GM21619 (cell line): ENCODE data around the gene CCDC138.

Experiments
- ATAC-seq: cut with Tn5 transposase; IDR thresholded peaks from one replicate; pipeline ENCODE4 v1.9.1; 2021; ENCODE audit not compliant: unreplicated experiment

The CCDC138 gene

DNA sequence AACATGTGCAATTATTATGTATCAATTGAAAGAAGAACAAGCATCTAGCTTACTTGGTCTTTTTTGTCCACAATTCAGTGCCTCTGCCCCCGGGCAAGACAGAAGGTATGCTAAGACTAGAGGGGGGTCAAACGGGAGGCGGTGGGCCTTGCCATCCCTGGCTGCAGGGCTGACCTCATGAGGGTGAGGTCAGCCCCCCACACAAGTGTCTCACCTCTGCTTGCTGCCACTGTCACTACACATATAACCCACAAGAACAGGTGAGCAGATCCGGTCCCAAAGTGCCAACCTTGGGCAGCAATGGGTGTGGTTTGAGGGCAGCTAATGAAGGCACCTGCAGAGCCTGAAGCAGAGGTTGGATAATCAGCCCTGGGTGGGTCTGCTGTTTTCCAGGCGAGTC, 131.0 kb downstream of the CCDC138 start:
- no peak for ATAC-seq

DNA sequence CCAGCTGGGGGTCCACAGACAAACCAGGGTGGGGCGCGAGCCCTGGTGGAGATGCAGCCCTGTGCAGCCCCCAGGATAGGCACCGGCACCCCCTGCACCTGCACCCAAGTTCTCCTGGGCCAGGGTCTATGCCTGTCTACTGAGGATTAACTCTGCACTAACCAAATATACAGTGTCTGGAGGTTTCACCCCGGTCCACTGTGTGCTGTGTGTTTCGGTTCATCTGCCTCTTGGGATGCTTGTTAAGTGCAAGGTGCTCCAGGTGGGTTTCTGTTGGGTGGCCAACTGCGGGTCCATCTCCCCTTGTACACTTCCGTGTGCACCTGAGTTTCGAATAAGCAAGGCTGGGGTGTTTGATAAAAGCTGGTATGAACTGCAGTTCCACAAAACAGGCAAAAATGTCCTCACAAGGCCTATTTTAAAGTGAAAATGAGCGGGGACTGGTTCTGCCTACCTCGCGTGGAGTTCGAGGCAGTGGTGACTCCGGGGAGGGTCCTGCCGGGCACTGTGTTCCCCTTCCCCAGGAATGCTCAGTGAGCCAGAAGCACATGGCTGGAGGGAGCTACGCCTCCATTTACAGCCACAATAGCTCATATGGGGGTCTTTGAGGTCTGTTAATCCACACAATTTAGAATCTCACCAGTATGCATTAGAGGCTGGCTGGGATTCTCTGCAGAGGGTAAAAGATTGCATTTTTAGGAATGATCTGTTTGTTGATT, 131.7 kb downstream of the CCDC138 start:
- no peak for ATAC-seq

DNA sequence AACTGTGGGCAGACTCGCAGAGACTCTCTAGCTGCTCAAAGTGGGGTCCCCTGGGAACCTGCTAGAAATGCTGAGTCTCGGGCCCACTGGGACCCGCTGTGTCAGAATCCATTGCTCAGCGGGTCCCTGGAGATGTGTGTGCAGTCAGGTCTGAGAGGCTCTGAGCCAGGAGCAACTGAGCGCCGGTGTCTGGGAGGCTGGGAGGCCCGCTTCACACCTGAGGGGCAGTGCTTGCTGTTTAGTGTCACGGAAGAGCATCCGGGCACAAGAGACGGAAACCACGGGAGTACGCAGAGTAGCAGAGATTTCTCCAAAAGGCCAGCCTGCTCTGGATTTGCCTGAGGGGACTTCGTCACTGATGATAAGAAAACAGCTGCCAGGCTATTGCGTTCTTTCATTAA, 132.4 kb downstream of the CCDC138 start:
- no peak for ATAC-seq

DNA sequence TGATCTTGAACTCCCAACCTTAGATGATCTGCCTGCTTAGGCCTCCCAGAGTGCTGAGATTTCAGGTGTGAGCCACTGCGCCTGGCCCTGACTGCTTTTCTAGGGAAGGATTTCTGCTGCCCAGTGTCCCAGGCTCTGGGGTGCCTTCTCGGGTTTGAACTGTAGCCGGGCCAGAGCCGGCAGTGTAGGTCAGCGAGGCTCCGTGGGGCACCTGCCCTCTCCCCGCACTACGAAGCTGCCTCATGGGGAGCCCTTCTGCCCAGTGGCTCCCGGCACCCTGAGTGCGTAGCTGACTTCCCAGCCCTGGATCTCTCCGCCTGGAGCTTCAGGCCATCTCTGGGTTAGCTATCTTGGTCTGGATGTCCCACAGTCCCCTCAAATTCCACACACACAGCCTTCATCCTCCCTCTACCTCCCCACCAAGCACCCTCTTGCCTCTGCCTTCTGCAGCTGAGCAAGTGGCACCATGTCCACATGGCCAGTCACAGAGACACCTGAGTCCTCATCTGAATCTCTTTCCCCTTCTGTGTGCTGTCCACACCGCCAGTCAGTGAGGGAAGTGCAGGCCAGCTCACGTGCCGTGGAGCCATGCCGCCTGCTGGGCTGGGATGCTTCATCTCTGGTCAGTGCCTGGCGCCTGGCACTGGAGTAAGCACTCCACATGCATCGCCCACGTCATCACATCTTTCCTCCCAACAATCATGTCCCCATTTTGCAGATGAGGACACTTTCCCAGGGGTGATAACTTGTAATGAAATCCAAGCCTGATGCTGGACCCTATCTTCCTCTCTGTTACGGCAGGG, 133.2 kb downstream of the CCDC138 start:
- ATAC-seq = no peak

DNA sequence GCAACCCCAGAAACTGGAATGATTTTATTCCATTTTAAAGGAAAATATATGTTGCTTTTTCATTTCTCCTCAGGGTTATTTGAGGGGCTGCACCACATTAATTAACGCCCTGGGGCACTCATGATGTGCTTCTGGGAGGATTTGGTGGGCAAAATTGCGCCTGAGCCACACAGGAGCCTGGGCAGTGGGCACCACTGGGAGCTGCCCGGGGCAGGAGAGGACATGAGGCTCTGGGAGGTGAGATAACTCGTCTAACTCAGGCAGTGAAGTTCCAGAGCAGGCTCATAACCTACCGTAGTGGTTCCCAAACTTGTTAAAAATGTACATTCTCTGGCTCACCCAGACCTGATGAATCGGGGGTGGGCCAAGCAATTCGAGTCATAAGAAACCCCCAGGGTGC, 134.1 kb downstream of the CCDC138 start:
- no peak for ATAC-seq

DNA sequence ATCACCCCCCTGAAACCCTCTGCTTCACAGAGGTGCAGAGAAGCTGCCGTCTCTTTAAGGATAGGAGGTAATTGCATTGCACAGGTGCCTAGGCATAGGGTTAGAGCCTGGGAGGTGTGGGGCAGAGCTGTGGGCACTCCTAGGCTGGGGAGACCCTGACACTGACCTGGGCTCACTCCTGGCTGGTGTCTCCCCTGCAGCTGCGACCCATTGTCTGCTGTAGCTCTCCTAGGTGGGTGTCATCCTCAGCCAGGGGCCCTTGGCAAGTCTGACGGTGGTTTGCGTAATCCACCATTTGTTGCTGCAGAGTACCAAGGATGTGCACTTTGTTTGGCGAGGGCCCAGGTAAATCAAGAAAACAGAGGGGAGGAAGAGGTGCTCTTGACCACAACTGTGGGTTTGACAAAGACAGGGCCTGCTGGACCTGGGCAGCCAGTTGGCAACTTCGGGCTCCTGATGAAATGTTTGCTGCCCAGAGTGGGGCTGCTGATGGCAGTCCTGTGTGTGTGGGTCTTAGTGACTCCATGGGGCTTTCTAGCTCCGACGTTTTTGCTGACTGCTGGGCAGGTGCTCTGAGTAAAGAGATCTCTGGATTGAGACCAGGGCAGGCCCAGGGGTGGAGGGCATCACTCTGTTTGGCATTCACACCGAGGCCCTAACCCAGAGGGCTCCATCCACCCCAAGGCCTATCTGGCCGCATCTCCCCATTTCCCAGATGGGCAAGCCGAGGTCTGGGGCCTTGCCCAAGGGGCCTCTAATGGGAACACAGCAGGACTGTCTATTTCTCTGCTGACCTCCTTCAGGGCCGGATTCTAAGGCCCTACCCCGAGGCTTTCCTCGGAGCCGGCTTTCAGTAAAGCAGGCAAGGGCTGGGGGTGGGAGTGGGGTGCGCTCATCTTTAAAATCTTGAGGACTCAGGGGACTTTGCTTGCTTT, 134.8 kb downstream of the CCDC138 start:
- ATAC-seq = no peak

DNA sequence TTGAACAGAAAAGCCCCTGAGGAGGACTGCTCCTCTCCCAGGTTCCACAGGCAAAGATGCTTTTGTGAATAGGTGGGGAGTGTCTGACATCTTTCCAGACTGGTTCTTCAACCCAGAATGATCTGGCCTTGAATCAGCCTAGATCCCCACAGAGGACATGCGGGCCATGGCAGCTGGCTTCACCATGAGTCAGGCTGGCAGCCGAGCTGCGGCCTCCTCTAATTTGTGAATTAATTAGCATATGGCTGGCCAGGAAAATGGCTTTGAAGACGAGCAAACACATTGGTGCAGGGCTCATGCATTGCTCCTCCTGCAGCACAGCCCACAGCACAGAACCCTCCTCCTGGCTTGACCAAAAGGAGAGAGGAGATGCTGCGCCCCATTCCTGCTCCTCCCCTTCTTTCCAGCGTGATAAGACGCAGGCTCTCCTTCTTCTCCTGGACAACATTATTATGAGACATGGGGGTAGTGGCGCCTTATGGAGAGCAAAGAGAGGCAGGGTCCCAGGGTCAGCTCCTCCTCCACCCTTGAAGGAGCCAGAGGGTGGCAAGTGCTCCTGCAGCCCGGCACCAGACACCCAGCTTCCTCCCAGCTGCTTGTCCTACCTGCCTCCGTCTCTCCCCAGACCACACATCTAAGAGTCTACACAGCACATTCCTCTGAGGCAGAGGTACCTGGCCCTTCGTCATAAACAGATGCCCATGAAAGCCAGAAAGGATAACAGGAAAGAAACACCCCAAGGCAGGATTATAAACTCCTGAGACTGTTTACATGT, 135.8 kb downstream of the CCDC138 start:
- no peak for ATAC-seq

DNA sequence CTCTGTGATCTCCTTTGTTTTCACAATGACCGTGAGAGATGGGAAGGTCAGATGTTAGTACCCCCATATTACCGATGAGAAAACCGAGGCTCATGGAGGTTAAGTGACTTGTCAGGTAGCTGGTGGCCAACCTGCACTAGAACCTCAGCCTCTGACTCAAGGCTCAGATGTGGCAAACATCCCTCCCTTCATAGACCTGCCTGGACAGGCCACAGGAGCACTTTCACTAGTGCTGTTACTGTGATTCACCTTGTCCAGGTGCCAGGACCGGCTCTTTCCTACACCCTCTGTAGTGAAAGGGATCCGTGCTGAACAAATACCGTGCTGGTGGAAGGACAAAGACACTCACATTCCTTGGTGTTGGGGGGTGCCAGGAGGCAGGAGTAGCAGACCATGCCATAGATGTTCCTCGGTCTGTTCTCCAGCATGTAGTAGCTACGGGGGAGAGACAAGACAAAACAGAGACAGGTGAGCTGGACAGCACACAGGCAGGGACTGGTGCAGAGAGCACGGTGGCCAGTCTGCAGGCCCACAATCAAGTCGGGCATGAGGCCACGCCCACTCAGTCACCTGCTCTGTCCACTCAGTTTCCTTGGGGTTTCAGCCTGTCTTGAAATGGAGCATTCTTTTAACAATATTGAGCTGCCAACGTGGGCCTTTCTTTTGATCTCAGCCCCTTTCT, 136.6 kb downstream of the CCDC138 start:
- ATAC-seq = no peak

DNA sequence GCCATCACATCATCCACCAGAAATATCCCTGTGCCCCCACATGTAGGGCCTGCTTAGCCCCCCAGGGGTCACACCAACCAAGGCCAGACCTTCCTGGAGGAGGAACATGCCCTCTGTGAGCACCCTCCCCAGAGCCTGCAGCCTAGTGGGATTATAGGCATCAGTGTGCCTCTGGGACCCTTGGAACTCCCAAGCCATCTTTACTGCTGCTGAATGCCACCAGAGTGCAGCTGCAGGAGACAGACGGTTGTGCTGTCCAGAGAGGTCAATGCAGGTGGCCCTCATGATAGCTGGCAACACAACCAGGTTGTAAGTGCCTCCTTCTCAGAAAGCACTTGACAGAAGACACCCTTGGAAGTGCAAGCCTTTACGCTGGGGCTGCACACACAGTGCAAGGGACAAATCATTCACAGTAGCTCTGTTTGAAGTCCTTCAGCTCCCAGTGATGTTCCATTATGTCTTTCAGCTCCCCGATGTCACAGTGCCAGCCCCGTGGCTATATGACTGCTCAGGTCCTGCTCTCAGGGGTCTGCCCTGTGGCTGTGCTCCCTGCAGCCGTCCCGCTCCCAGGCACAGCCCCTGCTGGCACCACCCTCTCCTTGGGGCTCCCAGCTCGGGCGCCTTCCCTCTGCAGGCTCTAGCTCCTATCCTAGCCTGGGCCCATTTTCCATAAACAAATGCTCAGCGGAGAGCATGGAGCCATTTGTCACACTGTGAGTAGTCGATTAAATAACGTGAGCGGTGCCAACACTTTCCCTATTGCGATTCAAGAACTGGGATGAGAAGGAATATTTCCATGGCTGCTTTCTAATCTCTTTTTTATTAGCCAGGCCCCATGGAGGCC, 137.4 kb downstream of the CCDC138 start:
- ATAC-seq = no peak

DNA sequence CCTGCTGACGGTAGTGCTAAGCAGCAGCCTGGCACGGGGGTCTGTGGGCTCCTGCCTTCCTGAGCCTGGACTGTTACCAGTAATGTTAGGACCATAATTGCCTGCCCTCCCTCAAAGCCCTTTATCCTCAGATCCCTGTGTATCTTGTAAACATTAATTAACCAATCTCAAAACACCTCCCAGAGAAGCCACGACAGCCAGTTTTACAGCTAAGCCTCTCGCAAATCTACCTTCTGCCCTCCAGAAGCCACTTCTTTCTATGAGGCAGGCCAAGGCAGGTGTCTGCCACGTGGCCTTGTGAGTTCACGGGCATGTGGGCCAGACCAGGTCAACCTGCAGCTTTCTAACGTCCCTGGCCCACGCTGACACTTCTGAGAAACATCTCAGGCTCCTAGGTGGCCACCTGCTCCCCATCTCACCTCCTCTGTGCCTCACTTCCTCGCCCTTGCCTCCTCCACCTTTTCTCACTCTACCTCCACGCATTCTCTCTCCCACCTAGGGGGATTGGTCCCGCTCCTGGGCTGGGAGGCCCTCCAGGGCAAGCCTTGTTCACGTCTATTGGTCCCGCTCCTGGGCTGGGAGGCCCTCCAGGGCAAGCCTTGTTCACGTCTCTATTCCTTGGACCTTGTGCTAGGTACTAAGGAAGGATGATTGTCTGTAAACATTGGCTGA, 138.1 kb downstream of the CCDC138 start:
- ATAC-seq = no peak

DNA sequence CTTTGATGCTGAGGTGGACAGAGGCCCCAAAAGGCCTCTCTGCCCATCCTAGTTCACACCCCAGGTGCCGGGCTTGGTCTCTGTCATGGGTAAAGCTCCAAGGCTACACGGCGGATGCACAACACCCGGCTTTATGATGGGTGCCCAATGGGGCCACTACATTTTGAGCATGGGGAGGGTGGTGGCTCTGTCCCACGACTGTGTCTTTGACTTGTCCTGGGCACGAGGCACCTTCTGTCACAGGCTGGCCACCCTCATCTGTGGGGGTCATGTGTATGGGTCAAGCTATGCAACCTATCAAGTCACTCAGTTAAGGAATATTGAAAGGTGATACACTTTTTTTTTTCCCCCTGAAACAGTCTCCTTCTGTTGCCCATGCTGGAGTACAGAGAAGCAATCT, 138.7 kb downstream of the CCDC138 start:
- no peak for ATAC-seq

DNA sequence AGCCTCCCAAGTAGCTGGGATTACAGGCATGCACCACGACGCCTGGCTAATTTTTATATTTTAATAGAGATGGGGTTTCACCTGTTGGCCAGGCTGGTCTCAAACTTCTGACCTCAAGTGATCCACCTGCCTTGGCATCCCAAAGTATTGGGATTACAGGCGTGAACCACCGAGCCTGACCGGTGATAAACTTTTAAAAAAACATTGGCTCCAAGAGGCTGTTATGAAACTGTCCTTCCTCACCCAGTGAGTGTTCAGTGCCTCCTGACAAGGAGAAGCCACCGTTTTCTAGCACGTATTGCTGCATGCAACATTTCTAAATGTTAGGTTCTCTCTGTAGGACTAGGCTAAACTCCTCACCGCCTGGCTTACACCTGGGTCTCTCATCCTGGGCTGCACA, 139.2 kb downstream of the CCDC138 start:
- no peak for ATAC-seq
